GM19099 (cell line): ENCODE measurements around the gene PAFAH2.

Experiments
- POLR2A ChIP-seq: IDR thresholded peaks from 3 replicates; pipeline ENCODE4 v1.6.1; 2011; ENCODE audit warnings: low read depth; ENCODE audit not compliant: insufficient read length; ENCODE audit errors: extremely low read depth

PAFAH2 gene

DNA sequence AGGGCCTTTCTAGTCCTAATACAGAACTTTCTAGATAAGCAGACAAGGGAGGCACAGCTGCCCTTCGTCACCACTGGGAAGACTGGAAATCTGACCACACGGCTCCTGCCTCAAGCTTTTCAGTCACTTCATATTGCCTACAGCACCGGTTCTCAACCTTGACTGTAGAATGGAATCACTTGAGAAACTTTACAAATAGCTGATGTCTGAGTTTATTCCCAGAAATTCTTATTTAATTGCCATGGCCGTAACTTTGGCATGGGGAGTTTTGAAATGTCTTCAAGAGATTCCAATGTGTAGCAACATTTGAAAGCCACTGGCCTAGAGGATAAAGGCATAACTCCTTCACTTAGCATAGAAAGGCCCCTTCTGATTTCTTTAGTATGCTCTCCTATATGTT lies 49.2 kb downstream of the PAFAH2 start:
- no peak for TF ChIP-seq POLR2A

DNA sequence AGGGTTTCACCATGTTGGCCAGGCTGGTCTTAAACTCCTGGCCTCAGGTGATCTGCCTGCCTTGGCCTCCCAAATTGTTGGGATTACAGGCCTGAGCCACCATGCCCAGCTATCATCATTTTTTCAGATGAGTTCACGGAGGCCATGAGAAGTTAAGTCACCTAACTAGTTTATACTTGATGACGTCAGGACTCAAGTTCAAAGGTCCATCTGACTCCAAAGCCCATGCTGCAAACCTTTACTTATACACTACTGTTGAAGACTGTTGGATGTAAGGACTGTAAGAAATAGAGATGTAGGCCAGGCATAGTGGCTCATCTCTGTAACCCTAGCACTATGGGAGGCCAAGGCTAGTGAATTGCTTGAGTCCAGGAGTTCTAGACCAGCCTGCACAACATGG lies 50.8 kb downstream of the PAFAH2 start:
- TF ChIP-seq POLR2A = no peak

DNA sequence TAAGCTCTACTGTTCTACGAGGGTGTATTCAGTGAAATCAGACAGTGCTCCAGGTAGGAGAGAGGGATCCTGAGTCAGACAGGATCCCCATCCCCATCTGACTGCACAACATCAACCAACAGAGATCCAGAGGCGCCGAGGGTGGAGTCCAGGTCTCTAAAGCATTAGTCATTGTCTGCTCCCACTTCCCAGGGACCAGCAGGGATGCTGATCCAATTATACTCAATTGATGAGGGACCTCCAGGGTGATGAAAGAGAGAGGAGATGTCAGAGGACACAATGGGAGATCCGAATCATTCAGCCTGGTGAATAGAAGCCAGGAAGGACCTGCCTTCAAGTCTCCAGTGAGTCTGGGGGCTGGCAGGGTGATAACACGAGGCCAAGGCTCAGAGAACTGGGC lies 52.1 kb downstream of the PAFAH2 start:
- TF ChIP-seq POLR2A = no peak

DNA sequence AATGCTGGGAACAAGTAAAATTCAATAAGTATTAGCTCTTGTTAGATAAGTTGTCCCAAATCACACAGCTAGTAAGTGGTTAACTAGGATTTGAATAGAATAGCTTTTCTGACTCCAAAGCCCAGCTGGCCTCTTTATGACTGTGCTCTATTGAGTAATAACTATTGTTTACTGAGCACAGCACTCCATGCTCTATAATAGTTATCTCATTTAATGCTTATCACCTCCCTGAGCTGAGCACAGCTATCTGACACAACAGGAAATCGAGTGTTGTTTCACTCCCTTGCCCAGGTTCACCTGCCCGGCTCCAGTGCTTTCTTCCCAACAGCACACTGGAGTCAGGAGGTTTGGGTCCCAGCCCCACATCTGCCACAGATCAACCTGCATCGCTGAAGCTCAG lies 52.9 kb downstream of the PAFAH2 start:
- TF ChIP-seq POLR2A = no peak

DNA sequence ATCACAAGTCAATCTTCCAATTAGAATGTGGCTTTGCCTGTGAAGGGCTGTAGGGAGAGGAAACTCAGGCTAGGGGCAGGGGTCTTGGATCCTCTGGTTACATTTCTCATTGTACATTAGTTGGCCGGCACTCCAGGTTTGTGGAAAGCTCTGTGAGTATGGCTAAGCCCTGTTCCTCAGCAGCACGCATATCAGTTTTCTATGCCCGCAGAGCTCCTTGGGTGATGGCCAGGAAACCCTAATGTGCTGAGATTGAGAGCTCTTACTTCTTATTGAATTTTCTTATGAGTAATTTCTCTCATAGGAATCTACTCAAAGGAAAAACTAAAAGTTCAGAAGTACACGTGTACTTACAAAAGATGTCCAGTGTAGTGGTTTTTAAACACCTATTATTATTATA lies 60.9 kb downstream of the PAFAH2 start:
- TF ChIP-seq POLR2A = no peak

DNA sequence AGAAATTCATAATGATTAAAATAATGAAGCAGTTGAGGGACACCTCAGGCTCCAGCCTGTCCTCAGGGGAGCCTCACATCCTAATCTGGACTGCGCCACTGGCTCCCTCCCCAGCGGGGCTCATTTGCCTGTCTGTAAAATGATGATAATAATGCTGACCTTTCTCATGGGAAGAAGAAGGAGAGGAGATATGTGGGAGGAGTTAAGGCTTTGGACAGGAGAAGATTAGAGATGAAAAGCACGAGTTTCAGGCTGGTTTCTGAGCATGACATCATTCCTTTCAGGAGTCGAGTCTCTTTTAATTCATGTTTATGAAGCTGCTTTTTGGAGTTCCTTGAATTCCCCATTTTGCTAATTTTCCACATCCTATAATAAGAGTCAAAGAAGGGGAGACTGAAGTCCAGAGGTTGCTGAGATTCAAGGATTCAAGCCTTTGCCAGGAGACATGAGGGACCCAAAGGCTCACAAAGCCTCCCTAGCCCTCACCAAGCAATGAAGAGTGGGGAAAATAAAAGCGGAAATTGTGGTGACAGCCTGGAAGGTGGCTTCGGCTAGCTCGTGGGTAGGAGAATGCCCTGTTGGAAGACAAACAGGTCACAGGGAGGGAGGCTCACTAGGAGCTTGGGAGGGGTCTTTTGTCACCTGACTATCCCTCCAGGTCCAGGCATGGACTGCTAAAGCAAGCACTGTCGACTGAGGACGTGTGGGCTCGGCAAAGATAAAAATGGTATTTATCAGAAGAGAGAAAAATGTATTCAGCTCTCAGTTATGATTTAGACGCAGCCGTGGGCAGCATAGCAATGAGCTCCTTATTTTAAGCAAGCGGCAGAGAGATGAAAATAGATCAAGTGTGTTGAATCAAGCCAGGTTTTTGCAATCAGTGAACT lies 64.1 kb downstream of the PAFAH2 start:
- TF ChIP-seq POLR2A = no peak

DNA sequence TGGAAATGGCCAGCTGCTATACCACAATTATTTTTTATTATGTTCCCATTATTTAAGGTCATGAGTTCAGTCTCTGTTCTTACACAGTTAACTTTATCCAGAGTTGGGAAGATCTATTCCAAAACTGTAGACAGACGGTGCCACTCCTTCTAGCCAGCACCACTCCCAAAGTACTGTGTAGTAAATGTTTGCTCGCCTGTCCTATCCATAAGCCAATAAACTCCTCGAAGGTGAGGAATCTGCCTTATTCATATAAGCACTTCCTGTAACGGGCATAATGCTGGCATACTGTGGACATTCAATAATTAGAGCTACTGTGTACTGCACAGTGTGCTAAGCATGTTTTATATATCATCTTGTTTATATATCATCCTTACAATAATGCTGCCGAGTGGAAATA lies 65.5 kb downstream of the PAFAH2 start:
- no peak for TF ChIP-seq POLR2A

DNA sequence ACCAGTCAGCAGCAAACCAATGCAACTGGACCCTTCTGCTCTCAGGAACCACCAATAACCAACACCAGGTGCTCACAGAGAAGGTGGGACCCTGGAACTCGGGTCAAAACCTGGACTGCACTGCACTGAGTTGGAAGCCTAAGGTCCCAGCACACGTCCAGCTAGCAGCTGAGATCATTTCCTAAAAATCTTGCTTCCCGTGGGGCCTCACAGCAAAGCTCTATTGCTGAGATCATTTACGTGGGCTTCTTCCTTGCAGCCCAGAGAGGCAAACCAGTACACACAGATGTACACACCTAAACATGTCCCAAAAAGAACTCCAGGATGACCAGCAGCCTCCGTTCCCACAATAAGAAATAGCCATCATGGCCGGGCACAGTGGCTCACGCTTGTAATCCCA lies 68.8 kb downstream of the PAFAH2 start:
- no peak for TF ChIP-seq POLR2A

DNA sequence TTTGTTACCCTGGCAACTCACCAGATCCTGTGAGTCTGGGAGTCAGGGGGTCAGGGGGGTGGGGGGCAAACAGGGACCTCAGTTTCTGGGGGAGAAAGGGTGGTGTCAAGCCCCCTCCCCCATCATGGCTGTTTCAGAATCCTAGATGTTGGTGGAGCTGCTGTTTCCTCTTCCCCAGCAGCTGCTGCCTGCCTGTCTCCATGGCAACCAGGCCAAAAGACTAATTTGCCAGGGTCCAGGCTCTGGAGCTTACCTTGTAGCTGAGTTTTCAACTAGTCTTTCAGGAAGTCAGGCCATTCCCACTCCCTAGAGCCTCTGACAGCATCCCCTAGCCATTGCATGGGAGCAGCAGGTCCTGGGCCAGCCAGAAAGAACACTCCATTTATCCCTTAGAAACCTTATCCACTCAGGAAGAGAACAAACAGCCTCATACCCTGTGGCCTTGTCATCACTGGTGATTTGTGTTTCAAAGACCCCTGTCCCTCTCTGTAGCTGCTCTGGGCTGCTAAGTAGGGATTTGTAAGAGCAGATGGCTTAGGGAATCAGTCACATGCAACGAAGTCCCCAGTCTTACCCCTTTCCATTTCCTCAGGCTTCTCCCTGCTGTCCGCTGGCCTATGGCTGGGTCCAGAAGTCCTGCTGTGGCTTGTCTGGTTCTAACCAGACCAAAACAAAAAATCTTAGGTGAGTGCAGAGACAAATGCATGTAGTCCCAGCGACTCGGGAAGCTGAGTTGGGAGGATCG lies 70.2 kb downstream of the PAFAH2 start:
- no peak for TF ChIP-seq POLR2A

DNA sequence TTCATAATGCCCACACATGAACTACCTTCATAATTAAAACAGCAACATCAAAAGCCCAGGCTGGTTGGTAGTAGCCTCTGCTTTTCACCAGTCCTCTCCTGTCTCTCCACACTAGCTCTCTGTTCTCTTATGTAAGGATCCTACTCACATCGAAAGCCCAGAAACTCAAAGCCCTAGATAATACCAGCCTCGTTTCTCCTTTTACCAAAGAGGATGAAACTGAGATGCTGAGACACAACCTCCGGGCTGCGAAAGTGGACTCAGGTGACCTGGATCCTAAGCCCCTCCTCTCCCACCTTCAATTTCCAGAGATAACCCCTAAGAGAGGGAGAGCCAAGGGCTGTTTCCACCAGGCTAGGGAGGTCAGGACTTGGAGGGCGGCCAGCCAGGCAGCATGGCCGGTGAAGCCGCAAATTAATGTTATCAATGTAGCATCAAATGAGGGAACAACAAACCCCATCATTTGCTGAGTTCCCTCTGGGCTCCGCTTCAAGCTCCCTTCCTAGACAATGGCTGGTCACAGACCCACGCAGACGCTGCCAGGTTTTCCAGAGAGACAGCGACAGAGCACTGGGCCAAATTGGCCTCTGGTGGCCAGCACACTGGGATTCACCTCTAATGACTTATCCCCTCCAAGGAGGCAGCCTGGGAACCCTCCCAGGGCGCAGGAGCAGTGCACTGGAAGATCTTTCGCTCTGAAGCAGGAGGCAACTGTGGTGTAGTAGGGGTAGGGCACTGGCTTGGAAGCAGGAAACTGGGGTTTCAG lies 70.9 kb downstream of the PAFAH2 start:
- TF ChIP-seq POLR2A = no peak

DNA sequence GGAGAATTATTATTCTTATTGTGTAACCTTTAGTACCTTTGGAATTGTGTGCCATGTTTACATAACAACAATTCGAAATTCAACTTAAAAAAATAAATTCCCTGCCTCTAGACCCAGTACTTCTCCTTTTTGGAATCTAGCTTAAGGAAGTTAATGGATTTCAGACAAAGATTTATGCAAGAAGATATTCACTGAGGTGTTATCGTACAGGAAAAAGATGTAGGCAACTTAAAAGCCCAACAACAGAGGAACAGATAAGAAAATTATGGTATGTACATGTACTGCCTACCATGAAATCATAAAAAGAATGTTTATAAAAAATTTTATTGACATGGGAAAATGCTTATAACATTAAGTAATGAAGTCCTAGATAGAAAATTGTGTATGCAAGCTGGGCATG lies 73.4 kb downstream of the PAFAH2 start:
- no peak for TF ChIP-seq POLR2A

DNA sequence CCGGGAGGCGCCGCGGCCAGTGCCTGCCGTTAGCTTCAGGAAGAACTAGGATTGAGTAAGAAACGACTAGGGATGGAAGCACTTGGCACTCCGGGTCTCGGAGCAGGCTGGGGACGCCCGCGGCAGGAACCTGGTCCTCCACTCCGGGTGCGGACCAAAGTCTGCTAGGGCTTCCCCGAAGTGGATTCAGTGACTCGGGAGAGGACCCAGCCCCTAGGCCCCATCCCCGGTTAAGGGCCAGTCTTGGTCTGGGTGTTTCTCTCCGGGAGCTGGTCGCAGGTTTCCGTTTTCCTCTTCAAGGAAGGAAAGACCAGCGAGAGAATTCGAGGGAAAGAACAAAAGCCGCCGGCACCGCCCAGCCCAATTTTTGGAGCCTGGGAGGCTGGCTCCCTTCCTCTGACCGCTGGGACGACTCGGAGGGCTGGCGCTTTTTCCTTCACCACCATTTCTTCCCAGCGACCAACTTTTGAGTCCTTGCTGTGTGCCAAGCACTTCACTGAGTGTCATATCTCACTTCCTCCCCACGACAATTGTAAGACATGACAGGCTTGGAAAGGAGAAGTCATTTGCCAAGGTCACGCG lies 74.8 kb downstream of the PAFAH2 start:
- TF ChIP-seq POLR2A = no peak

DNA sequence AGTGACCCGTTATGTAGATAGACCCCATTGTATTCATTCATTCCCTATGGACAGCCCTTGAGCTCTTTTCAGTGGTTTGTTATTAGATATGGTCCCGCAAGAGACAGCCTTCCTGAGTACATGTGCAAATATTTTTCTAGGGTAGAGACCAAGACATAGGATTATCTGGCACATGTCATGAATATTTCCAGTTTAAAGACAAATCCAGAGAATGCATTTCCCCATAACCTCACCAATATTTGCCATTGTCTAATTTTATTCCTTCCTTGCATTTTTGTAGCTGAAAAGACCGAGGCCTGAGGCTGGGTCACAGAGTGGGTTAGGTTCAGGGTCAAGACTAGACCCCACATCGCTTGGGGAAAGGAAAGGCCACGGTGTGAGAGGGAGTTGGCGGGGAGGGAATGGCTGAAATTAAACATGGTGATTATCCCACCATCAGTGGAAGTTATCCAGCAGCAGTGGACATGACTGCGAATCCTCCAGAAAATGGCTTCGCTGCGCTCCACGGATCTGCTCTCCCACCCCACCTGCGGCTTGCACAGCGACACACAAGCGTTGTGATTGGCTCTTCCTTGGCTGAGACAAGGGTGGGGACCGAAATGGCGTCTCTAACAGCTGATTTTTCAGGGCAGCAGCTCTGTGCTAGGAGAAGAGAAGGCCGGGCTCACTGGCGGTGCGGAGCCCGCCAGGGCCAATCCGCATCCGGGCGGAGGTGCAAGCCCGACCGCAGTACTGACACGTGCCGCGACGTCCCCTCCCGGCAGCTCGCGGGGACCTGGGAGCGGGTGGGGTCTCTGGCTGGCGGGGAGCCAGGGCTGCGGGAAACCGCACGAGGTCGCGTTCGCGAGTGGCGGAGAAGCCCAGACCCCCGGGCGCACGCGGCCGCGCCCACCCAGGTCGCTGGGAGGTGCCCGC lies 75.5 kb downstream of the PAFAH2 start:
- TF ChIP-seq POLR2A = no peak

DNA sequence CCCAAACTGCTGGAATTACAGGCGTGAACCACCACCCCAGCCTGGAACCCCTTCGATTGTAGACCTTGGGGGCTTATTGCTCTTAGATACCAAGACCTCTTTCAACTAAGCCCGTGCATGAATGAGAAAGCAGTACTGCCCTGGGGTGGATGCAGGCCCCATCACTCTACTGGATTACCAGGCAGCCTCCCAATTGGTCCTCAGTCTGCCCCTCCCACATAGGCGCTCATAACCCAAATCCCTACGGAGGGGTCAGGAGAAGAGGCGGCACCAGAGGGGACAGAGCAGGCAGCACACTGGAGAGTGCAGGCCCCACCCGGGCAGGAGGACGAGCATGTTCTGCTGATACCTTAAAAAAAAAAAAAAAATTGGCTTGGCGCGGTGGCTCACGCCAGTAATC lies 79.2 kb downstream of the PAFAH2 start:
- TF ChIP-seq POLR2A = no peak
